HG02763 (cell line): Measurements from ENCODE around the gene MRPL24.
"Not testable (repeated sequence)": the region's sequence is repeated elsewhere in the genome, so short reads cannot be mapped to it uniquely, and the experiment has no call there.

Experiments
- ATAC-seq: cut with Tn5 transposase; IDR thresholded peaks from one replicate; pipeline ENCODE4 v1.9.1; 2021; ENCODE audit warnings: mild to moderate bottlenecking, moderate library complexity; ENCODE audit not compliant: unreplicated experiment

MRPL24 gene

DNA sequence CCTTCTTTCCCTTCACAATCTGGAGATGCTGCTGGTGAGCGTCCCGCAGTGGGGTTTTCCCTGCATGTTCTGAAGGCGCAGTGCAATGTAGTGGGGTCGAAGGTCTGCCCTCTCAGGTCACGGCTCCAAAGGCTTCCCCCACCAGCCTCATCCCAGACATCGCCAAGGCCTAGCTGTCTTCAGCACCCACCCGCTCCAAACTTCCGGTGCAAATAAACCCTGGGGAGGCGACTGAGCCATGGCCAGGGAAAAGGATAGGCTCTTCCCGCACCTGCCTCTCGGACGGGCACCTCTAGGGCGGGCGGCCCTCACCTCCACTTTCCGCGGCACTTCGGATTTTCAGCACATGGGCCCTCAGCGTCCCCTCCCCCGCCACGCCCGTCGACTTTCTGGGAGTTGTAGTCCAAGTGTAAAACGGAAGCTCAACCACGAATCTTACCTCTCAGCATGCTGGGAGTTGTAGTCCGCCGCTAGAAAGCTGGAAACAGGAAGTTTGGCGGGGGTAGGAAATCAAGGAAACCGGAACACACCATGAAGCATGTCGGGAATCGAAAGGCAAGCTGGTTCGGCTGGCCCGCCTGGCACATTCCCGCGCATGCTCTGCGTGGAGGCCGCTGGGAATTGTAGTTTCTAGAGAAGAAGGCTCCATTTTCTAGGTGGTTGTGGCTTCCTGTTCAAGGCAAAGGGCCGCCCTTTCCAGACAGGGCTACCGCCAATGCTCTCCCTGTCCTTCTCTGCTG is at the start of gene MRPL24:
MRPL24 (minus strand) TSS at position 348 of the 740 bp plus-strand sequence. CDS start 2,384 bp downstream, outside the sequence.
- ATAC-seq = peak; percentile 83

DNA sequence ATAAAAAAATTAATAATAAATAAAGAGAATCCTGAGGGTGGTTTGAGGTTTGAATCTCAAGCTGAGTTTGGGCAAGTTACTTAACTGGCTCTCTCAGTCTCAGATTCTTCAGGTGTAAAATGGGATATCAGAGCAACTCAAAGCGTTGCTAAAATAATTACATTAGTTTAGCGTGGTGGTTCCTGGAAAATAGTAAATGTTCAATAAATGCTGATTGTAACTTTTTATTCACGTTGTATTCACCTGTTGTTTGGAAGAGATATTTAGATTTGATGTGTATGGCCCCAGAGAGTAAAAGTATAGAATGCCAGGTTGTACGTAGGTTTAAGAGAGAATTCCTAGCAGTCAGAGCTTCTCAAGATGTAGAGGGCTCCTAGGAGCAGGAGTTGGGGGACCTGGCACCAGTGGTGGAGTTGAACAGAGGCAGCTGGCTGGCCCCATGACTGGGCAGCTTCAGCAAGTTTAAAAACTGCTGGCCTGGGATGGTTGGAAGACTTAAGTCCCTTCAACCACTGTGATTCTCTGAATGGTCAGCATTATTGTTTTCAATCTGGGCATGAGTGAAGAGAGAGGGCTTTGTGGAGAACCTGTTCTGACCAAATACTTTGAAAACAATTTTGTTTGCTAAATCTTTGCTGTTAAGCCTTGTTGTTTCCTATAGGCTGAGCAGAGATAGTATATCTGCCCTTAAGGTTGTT is 48.9 kb upstream of the MRPL24 start:
- ATAC-seq = no peak

GRCh38 chr1:156788136-156788535 is 47.2 kb upstream of the MRPL24 start:
- ATAC-seq = no peak

DNA sequence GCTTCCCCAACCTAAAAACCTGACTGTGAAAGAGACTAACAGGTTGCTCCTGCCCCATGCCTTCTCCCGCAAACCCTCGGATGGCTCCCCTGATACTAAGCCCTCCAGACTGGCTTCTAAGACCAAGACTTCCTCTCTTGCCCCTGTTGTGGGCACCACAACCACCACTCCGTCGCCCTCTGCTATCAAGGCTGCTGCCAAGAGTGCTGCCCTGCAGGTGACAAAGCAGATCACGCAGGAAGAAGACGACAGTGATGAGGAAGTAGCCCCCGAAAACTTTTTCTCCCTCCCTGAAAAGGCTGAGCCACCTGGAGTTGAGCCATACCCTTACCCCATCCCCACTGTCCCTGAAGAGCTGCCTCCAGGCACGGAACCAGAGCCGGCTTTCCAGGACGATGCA is 45.8 kb upstream of the MRPL24 start:
- ATAC-seq = no peak

GRCh38 chr1:156785458-156785857 is 44.6 kb upstream of the MRPL24 start:
- no peak for ATAC-seq

DNA sequence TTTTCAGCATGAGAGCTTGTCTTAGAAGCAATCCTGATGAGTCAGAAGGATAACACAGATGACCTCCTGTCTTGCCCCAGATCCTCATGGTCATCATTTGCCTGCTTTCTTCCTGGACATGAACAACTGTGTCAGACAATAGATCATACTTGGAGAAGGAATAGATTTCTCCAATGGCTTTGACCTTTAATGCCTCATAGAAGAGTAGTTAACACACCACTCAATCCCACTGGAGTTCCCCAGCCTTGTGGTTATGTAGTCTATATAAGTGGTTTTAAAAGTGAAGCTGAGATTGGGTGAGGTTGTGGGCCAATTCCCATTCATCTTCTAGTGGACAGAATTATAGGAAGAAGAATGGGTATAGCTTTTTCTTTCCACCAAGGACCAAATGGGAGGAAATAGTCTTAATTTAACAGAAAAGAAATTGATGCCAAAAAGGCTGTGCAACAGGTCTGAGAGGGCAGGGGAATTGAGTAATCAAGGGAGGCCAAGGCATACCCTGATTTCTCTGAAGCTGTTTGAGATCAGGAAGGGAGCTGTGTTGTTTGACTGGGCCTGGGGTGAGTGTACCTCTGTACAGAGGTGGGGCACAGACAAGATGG is 40.8 kb upstream of the MRPL24 start:
- ATAC-seq = no peak

- ATAC-seq = no peak
These were observed 36.7 kb upstream of the MRPL24 start for GRCh38 chr1:156777573-156777972.

GRCh38 chr1:156776942-156777341 is 36.1 kb upstream of the MRPL24 start:
- no peak for ATAC-seq

DNA sequence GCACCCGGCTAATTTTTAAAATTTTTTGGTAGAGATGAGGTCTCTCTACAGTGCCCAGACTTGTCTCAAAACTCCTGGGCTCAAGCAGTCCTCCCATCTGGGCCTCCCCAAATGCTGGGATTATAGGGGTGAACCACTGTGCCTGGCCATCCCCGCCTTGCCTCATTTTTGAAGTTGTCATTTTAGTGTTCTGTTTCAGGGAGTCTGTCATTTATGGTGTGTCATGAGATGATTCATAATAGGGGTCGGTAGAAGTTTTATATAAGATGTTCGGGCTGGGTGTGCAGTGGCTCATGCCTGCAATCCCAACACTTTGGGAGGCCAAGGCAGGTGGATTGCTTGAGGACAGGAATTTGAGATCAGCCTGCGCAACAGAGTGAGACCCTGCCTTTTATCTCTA is 34.9 kb upstream of the MRPL24 start:
- ATAC-seq = no peak

DNA sequence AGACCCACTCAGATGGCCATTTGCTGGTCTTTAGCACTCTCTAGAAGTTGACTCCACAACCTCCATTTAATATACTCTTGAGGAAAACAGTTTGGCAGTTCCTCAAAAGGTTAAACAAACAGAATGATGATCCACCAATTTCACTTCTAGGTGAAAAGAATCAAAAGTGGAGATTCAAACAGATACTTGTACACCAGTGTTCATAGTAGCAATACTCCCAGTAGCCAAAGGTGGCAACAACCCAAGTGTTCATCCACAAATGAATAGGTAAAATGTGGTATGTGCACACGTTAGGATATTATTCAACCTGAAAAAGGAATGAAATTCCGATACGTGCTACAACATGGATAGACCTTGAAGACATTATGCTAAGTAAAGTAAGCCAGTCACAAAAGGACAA is 32.7 kb upstream of the MRPL24 start:
- no peak for ATAC-seq

DNA sequence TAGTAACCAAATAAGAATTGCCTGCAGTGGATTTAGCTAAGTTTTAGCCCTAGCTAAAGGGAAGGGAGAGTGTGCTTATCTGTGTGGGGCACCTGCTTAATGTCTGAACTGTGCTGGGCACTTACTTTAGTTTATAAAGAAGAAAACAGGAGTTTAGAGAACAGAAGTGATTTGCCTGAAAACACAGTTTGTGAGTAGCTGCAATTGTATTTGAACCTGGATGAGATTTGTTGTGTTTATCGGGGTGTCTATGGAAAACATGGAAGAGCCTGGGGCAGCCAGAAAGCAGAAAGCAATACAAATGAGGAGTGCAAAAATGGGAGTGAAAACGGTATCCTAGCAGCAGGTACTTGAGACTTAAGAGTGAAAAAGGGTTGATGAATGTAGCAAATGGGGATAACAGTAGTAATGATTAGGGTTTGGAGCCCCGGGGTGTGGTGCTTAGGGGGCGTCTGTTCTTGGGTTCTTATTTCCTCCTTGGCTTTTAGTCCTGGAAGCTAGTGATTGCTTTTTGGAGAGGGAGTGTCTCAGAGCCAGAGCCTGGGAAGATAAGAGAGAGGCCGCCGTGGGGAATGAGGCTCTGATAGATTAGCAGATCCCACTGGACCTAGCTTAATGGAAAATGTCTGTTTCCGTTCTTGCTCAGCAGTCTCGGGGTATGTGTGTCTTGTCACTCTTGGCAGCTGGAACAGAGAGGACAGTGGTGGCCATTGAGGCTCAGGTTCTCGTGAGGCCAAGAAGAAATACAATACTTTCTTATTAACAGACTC is 32.0 kb upstream of the MRPL24 start:
- ATAC-seq = no peak

DNA sequence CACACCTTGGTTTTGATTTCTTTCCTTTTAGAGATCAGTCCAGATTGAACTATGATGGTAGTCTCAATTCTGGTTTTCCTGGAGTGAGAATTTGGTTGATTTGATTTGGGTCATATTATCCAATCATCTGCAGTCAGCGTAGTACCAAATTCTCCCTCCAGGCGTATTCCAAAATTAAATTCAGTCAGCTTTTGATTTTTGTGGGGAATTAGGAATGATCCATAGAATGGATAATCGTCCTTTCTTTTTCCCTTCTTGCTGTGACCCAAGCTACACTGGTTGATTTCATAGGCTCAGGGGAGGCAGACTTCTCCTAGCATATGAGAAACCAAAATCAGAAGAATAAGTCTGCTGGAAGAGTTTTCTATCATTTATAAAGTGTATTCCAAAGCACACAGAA is 31.3 kb upstream of the MRPL24 start:
- no peak for ATAC-seq

DNA sequence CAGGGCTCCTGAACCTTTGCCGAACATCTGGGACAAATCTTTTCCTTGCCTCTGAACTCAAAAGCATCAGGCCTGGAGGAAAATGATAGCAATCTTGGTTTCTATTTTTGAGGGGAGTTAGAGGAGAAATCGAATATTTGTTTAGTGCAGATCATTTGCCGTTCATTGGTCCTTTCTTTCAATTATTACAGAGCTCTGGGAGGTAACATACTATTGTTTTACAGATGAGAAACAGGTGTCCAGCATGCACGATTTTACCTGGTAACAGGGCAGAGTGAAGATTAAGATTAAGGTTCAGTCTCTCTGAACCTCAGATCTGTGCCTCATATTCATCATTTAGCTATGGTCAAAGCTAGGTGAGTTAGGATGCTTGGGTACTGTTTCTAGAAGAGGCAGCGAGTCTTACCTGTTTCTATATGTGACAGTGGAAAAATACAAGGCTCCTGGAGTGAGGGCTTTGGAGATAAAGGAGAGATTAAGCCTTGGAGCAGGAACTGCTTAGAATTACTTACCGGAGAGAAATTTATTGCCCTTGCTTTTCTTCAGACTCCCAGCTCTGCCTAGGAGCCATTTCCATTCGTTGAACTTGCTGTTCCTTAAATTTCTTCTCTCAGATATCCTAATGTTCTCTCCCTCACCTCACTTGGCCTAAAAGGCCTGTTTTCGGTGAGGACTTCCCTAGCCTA is 27.9 kb upstream of the MRPL24 start:
- no peak for ATAC-seq

DNA sequence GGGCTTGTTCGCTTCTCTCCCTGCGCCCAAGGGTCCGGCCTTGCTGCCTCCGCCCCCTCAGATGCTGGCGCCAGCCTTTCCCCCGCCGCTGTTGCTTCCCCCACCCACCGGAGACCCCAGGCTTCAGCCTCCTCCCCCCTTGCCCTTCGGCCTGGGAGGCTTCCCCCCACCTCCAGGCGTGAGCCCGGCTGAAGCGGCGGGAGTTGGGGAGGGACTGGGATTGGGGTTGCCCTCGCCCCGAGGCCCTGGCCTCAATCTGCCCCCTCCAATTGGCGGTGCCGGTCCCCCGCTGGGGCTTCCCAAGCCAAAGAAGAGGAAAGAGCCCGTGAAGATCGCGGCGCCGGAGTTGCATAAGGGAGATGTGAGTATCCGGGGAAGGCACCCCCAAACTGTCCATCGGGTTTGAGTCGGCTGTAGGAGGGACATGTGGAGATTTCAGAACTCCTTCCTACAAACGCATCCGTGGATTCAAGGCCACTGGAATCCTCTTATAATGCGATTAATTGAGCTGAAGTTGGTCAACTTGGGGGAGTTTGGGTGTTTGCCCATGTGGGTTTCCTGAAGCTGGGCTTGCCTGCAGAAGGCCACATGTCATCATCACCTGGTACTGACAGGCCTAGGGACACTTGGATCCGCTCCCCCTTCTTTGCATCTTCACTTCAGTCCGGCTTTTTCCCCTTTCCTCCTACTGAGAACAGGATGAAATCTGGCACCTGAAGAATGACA is 27.2 kb upstream of the MRPL24 start:
- ATAC-seq = no peak

DNA sequence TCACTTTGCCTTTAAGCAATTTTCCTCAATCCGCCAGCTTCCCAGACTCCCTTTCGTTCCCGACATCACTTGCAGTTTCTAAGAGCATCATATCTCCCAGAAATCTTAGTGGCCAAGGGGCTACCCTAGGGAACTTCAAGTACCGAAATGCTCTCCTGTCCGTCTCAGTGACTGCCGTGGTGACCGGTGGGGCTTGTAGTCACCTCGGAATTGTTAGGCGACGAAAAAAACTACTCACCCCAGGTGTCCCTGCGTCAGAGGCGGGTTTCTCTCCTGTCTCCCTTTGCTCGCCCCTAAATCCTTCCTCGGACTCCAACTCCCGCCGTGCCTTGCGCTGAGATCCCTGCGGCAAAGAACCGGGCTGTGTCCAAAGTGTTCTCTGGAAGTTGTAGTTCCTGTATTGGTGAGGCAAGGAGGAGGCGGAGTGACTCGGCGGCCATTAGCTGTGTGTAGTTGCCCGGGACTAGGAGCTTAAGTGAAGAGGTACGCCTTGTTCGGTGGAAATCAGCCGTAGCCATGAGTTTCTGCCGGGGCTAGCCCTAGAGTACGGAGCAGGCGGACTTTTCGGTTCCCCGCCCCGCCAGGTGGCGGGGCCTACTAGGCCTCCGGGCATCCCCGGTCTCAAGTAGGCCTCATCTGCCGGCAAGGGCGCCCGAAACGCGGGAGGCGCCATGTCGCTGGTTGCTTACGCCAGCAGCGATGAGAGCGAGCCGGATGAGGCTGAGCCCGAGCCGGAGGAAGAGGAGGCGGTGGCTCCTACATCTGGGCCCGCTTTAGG is 26.4 kb upstream of the MRPL24 start, which contains the start of gene PRCC:
PRCC (plus strand) TSS at position 435 of the 778 bp plus-strand sequence; CDS start at position 672, 237 bp downstream.
- ATAC-seq = peak; percentile 91

DNA sequence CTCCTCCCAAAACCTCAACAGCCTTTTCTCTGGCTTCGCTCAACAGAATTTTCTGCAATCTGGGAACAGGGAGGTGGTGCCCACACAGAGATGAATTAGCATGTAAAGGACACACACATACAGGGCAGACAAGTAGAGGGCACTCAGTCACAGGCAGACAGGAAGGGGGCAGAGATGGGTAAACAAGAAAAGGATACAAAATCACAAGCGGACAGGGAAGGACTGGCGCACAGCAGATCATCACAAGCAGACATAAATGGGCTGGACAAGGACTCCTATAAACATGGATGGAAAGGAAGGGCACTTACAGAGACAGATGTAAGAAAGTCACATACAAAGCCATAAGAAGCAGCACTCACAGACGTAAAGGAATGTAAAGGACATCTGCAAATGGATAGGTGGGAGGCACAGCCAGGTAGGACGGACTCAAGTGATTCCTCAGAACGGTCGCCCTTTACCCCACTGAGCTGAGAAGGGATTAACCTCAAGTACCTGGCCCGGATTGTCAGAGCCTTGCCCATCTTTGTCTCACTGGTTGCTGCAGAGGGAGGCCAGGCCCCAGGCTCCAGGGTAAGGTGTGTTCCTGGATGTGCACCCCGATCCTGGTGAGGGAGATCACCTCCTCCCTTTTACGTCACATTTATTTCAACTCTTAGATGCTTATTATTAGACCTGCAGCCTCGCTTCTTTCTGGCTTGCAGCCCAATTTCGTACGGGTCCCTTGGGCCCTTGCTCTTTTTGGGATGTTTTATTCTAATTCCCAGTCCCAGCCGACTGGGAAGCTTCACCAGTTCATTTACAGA is 25.6 kb upstream of the MRPL24 start:
- no peak for ATAC-seq

- no peak for ATAC-seq
These were observed 24.8 kb upstream of the MRPL24 start for GRCh38 chr1:156765666-156766065.

DNA sequence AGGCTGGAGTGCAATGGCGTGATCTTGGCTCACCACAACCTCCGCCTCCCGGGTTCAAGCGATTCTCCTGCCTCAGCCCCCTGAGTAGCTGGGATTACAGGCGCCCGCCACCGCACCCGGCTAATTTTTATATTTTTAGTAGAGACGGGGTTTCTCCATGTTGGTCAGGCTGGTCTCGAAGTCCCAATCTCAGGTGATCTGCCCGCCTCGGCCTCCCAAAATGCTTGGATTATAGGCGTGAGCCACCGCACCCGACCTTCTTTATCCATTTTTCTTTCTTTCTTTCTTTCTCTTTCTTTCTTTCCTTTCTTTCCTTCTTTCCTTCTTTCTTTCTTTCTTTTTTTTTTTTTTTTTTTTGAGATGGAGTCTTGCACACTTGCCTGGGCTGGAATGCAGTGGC is 24.2 kb upstream of the MRPL24 start:
- ATAC-seq = not testable (repeated sequence)

- no peak for ATAC-seq
These were observed 19.9 kb upstream of the MRPL24 start for GRCh38 chr1:156760796-156761104.
